C1 segment of cervical spinal cord (tissue), 14 donors: ENCODE results near the gene NOX3.

Experiments used
- DNase-seq, 14 donors: peaks; one replicate each; lab custom pipeline; 2025; lab: John Stamatoyannopoulos, UW

Gene NOX3

DNA sequence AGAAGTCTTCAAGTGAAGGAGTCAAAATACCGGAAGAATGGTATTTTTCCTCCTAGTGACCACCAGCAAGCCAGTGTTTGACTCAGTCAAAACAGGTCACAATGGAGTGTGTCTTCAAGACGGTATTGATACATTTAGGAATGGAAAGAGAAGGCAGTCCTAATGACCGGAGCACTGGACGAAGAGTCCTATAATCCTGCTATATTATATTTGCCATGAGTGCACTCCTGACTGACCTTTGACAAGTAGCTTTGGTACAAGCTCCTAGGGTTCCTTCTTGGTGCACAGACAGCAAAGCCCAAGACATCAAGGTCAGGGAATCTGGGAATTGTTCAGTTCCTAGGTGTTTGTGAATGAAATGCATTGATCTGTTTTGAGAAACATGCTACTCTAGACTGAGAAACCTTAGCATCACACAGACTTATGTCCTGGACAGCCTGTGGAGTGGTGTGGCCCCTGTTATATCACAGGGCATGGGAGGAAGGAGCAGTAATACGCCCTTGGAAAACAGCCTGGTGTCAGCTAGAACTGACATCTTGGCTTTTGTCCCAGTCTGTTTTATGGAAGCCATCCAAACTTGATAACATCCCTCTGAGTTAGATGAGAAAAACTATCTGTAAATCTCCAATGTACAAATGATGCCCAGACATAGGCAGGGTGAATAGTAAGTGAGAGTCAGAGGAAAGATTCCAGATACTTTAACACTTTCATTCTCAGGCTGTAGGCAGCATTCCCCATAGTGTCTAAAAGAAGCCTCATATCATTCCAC, 18.5 kb downstream of the NOX3 start:
- DNase-seq, result no peak

DNA sequence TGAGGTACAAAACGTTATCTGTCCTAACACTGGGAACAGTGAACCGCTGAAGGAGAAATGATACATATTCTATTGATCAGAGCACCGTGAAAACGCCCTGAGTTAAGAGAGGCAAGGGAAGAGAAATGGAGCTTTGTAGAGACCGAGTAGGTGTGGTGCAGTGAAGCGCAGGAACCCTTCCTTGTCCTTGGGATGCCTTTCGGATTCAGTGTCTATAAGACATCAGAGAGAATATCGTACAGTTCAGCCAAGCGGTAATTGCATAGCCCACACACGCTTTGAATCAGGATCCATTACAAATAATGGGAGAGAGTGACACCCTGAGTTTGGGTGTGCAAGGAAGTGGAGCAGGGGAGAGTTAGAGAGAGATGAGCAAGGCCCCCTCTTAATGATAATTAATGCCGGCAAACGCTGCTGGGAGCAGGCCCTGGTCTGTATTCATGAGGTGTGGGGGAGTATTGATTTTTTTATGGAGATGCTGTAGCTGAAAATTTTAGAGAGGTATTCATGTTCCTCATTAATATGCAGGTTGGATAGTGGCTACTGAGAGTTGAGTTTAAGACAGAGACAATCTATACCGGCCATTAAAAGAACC, 20.7 kb downstream of the NOX3 start:
- no peak for DNase-seq

DNA sequence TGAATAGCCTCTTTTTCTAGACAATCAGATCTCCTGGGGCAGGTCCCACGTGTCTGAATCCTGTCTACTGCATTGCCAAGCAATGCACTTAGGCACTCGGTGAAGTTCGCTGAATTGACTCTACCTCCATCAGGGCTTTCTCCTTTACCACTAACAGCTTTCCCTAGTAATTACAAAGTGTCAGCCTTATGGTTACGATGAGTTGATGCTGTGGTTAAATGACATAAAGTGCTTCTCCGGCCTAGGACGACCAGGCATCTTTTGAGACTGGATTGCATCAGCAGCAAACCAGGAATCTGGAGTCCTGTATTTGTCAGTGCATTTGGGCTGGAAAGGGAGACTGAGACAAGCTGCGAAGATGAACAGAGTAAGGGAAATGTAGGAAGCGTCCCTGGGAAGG, 21.5 kb downstream of the NOX3 start:
- DNase-seq, result no peak

DNA sequence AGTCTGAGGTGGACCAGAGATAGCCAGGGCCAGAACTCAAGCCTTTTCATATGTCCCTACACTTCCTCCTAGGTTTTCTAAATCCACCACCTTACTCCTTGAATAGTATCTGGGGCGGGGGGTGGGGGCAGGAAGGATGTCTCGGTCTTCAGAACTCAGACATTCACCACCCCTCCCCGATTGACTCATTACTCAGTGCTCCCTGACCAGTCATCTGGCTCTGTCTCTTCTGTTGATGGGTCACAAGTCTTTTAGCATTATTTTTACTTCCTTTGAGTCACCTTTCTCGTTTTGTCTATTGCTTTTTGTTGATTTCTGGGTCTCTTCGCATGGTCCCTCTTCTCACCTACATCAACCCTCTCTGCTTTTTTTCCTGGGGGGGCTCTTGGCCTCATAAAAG, 23.3 kb downstream of the NOX3 start:
- no peak for DNase-seq

DNA sequence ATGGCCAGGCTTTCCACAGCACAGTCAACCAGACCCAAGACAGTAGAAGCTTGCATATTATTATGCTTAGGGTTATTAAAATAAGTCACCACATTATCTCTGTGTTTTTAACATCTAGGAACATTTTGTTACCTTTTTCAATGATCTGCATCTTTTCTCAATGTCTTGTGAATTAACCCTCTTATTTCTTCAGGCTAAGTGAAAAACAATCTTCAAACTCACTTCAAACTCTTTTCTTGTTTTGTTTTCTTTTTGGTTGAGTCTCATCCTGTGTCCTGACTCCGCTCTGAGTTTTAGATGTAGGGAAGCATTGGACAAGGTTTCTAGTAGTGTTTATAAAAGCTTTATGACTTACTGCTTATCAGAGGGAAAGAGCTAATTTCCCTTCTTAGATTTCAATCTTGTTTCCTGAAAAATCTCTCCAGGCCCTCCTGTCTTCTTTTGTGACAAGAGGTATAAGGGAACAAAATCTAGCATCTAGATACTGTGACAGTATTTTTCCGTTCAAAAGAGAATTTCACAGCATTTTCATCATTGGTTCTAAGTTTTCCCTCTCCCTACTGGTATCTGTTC, 26.2 kb downstream of the NOX3 start:
- DNase-seq, result no peak

DNA sequence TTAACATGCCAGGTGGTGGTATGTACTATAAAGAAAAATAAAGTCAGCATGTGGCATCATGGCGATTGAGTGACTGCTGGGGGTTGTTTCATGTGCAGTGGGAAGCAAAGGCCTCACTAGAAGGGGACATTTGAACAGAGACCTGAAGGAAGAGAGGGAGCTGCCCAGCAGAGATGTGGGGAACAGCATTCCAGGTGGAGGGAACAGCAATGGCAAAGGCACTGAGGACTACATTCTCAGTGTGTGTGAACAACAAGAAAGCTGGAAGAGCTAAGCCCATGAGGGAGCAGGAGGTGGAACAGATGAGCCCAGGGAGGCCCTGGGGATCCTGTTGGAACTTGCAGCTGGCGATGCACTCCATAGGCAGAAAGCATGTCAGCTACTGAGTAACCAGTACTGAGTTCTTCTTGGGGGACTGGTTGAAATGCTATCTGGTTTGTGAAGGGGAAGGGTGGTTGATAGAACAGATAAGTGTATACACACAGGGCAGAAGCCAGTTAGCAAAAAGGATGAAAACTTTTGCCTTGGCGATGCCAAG, 29.2 kb downstream of the NOX3 start:
- no peak for DNase-seq

DNA sequence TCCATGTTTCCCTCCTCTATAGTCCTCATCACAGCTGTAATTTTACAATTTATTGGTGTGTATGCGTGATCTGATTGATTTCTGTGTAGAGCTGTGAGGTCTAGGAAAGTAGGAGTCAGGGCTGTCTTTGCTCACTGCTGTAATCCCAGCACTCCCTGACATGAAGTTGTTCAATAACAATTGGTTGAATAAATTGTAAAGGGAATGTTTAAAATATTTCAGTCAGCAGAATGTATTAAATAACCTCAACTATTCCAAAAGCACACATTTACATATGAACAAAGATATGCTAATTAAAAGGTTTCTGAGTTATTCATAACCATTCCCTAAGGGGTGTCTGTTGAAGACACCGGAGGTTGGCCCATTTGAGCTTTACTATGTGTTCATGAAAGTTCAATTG, 31.5 kb downstream of the NOX3 start:
- no peak for DNase-seq

DNA sequence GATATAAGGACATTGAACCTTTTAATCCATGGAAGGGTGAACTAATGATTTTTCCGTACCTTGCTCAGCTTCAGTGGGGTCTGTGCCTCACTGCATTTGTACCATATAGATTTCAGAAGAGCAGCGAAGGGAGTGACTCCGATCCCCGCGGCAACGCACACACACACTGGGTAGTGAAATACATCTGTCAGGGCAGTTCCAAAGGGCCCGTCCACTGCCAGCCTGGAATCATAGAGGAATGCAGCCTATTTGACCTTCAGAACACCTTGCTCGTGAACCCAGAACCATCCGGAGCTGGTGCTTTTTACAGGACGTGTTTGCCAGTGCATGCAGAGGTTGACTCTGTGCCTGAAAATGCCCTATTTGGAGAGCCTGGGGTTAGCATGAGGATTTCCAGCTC, 33.0 kb downstream of the NOX3 start:
- DNase-seq, result no peak

DNA sequence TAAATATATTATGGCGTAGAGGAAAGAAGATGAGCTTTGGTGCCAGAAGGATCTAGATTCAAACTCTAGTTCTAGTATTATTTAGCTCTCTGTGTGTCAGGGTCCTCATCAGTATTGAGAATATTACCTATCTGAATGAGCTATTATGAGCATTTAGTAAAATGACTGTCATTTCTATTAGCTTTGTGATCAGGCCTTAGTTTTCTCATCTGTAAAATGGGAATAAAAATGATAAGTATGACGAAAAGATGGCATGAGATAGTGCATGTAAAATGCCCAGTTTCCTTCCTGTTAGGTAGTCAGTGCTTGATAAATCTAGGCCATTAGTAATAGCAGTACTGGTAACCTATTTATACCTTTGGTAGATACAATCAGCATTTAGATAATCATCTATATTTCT, 35.1 kb downstream of the NOX3 start:
- DNase-seq, result no peak

DNA sequence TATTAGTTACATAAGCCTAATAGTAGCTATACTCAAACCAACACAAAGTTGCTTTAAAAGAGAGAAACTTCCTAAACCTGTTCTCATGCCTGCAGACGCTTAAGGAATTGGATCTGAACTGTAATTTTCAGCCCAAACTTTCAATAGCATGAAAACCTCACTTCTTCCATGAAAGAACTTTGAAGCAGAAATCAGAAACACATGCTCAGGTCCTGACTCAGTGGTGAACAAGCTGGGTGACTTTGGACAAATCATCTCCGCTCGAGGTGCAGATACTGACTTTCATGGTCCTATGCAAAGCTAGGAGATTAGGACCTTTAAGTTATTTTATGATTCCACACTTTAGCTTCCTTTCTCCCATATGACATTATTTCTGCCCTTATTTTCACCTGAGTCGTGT, 36.5 kb downstream of the NOX3 start:
- DNase-seq, result no peak

DNA sequence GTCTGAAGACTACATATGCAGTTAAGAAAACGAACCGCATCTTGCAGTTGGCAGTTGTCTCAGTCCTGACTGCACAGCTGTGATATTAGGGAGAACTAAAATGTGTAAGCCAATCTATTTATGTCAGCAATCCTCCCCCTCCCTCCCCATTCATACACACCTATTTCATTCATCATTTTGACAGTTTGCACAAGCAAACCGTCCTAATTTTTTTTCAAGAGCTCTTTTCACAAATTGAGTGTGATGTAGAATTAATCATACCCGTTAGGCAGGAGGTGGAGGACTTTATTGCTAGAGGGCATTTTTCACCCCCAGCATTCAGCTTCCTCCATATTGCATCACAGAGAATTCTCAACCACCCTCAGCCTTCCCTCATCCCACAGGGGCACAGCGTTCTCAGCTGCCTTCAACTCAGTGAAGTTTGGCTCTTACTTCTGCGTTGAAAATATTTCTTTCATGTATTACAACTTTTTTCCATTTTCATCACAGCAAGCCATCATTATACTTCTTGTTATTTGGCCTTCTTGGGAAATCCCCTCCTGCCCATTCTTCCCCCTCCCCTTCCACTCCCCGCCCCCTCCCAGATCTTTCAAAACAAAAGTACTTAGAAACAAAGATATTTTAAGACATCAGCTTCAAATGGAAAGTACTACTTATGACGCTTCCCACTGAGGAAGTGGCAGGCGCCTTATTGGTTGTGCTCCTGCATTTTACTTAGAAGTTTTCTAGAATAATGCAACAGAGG, 37.5 kb downstream of the NOX3 start:
- DNase-seq, result peak in 2 of 14 donors; percentile 2 to 8

DNA sequence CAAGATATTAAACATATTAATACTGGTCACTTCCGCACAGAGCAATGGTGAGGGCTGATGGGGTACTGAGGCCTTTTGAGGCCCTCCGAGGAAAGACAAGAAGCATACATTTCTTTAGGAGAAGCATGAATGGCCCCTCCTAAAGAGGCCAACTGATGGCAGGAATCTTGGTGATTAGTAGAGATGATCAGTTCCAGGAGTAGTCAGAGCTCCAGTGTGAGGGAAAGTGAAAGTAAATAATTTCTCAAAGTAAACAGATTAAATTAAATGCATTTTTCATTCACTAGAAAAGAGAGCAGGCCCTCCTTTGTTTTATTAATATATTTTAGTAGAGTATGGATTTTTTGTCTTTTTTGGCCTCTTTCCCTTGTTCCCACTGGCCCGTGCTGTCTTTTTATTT, 38.2 kb downstream of the NOX3 start:
- DNase-seq, result no peak

DNA sequence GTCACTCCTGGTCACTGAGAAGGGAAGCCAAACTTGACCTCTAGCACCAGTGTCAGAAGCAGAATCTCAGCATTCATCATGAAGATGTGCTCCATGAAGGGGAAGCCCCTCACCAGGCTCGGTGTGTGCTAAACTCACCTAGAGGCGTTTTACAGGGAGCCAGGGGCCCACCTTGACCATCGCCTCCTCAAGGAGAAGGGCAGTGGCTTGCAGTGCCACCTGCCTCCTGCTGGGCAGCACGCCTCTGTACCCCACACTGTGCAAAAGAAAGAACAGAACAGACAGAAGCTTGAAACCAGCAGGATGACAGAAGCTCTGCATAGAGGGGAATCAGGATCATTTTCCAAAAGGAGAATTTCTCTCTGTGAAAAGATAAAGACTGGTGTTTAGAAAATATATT, 39.7 kb downstream of the NOX3 start:
- no peak for DNase-seq

DNA sequence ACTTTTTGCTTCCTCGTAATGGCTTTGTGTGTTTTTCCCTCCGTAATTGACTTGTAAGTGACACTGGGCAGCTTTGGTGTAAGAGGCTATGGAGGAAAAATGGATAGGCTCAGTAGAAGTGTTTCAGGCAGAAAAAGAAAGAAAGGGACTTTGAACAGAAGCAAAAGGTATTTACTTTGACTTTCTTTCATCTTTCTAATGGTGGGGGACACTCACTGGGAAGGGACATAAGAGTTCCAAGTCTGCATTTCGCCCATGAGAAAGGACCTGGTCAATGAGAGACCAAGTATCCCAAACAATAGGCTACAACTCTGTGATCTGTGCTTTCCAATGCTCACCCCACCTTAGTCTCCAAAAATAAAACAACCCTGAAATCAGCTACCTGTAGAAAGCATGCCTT, 41.6 kb downstream of the NOX3 start:
- no peak for DNase-seq

DNA sequence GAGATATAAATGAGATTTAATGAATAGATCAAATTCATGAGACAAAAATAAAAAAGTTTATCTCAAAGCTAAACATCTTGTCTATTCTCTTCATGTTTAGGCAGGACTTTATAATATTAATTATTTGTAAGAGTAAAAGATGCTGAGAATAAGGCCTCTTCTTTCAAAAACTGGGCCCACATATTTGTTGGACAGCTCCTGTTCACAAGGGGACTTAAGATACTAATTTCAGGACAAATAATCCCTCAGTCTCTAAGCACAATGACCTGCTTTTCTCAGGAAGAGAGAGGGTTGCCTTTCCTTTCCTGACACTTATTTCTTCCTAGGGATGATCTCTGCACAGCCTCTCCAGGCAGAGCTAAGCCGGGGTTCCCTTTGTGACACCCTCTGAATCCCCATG, 43.3 kb downstream of the NOX3 start:
- no peak for DNase-seq

DNA sequence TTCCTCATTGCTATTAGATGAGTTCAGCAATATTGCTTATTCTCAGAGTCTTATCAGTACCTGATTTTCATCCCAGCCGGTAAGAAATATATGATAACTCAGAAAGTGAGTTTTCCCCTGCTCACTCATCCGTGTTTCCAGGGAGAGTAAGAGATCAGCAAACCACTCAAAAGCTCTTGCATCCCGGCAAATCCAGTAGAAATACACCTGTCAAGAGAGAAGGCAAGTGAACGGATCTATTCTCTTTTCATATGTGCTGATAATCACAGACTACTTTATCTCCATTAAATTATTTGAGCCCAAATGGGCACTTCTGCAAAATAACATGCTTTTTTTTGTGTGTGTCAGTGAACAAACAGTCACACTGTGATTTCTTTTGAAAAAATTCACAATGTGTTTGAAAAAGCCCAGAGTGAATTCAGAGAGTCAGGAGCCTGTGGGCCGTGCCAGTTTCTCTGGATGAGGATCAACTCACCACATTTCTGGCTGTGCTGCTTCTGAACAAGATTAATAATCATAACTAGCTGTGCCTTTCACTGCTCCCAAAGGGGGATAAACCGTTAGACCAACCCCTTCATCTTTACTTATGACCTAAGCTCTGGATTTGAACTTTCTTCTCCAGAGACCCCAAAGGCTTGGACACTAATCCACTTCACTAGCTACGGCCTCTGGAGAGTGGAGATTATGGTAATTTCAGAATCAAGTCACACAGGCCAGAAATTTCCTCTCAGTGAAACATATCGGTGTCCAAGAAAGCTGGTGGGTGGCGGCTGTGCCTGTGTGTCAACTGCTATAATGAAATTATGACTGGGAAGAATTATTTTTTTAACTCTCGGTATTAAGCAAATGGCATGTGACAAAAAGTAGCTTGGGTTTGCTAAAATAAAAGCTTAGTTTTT, 44.2 kb downstream of the NOX3 start:
- no peak for DNase-seq

DNA sequence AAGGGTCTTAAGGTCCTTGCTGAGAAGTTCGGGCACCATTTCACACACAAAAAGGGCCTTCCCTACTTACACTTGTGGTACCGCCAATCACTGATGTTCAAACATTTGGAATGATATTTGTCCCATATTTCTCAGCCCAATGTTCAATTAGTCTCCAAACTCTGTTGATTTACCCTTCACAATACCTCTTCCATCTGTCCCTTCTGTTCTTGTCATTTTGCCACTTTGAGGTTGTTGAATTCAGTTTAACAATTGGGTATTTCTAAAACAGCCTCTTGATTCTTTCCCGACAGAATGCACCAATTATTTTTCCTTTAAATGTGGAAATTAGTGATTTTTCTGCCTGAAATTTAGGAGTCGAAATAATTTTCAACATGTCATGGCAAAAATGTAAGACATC, 46.2 kb downstream of the NOX3 start:
- DNase-seq, result no peak

DNA sequence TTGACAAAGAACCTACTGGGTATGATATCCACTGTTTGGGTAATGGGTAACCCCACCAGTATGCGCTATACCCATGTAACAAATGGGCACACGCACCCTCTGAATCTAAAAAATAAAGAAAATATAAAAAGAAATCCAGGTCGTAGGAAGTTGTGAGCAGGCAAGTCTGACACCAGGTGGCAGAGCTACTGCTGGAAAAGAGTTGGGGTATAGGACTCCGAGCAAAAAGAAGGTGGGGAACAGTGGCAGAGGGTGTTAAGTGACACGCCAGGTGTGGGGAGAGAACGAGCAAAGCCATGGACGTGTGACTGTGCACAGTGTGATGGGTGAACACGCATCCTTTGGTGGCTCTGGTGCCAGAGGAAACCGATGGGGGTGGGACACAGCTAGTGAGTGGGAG, 46.7 kb downstream of the NOX3 start:
- no peak for DNase-seq

DNA sequence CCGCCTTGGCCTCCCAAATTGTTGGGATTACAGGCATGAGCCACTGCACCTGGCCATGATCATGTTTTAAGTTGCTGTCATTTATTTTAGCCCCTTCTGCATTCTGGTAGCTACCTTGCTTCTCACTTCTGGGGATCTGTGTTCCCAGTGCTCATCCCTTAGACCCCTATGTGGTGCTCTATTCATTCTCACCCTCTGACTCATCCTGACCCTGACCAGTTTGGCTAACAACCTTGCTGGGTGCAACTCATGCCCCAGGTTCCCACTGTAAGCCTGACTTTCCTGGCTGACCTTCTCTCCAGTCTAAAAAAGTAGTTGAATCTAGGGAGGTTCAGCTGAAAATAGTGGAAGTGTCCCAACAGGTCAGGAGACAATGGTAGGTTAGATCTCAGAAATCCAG, 47.4 kb downstream of the NOX3 start:
- DNase-seq, result no peak

DNA sequence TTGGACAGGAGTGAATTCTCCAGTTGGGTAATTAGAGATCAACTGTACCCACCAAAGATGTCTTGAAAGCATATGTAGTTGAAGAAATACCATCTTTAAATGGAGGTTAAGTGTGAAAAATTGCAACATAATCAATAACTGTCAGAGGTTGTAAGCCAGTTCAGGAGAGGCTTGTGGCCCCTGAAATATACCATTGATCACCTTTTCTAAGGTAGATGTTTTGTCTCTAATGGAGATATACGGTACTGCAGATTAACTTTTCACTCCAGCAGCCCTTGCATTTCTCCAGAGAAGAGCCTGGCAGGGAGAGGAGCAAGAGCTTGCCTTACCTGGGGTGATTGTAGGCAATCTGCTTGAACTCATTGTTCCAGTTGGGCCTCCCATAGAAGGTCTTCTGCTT, 48.8 kb downstream of the NOX3 start:
- no peak for DNase-seq

DNA sequence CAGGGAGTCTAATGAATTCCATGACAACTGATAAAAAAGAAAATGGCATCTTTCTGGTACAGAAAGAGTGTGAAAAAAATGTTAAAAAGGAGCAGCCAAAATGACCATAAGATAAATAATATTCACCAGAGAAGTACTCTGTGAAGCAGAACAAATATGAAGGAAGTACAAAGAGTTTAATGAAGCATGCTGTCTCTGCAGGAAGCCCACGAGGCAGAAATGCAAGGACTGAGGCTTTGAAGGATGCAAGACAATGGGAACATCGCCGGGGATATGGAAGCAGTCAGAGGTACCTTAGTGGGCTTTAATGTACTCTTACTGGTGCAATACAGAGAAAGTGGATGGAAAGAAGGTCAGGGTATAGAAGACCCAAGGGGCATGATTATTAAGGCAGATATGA, 50.7 kb downstream of the NOX3 start:
- DNase-seq, result no peak
